NCI-H446 (cell line): ENCODE data around the gene CLEC17A.

ENCODE experiments used
- DNase-seq, 2 experiments: peaks; one replicate each; lab custom pipeline; 2025; lab: John Stamatoyannopoulos, UW

CLEC17A gene

GRCh38 chr19:14654786-14655560, 72.1 kb downstream of the CLEC17A start:
- DNase-seq: no peak

GRCh38 chr19:14655726-14656125, 72.8 kb downstream of the CLEC17A start:
- DNase-seq: no peak

GRCh38 chr19:14659874-14660489, 77.1 kb downstream of the CLEC17A start:
- no peak for DNase-seq

- DNase-seq: no peak
Measured at GRCh38 chr19:14661372-14661924, 78.6 kb downstream of the CLEC17A start.
